Fibroblast of skin of scalp (primary cell): ENCODE data around the gene LAMC3.
A peak's percentile ranks its signal among the peaks of the same experiment; 100 is the strongest.
"Not testable (repeated sequence)": the region's sequence is repeated elsewhere in the genome, so short reads cannot be mapped to it uniquely, and the experiment has no call there.

Experiments used
- DNase-seq: peaks from one replicate; pipeline ENCODE4 v3.0.0-alpha.2; 2013

The LAMC3 gene

GRCh38 chr9:131031005-131031641, 22.1 kb downstream of the LAMC3 start:
- no peak for DNase-seq

DNA sequence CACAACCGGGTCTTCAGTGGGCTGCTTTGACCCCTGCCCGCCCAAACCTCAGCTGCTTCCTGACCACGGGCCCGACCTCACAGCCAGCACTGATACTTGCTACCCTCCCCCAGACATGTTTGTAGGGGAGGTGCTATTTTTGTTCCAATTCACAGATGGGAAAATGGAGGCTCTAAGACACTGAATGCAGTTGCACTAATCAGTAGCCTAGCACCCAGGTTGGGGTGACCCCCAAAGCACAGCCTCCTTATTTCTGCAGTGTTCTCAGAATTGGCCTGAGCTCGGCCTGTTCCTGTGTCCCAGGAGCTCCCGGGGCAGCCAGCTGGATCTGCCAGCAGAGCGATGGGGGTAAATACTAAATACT, 22.6 kb downstream of the LAMC3 start:
- no peak for DNase-seq

GRCh38 chr9:131032384-131032783, 23.4 kb downstream of the LAMC3 start:
- DNase-seq, result no peak

DNA sequence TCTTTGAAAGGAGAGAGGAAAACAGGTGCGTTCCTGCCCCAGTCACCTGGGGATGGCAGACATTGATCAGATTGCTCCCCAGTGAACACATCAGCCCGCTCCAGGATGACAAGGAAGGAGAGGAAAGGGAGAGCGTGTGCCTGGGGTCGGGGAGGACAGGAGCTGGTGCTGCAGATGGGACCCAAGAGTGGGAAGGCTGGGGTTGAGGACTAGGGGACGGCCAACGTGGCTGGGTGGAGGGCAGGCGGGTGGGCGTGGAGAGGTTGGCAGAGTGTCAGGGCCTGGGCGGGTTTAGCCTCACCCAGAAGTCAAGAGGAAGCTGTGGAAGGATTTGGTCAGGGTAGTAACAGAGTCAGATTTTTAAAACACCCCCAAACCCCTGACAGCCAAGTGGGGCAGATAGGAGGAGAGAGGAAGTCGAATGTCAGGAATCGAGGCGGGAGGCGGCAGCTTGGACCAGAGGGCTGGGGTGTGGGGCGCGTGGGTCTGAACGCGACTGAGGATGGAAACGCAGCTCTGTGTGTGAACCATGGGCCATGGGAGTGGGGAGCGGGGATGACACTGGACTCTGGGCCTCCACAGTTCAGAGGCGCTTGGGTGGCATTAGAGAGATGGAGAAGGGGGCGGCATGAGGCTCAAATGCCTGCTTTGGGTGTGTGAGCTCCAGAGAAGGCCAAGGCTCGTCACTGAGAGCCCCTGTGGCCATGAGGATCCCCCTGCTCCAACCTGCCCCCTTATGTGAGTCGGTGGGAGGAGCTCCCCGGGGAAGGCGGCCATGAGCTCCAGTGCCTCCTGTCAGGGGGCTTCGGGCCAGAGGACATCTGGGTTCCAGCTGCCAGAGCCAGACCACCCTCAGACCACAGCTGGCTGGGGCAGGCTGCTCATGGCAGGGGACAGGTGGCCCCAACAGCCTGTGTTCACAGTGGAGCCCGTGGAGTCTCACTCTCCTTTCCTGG, 24.6 kb downstream of the LAMC3 start:
- DNase-seq, result no peak

DNA sequence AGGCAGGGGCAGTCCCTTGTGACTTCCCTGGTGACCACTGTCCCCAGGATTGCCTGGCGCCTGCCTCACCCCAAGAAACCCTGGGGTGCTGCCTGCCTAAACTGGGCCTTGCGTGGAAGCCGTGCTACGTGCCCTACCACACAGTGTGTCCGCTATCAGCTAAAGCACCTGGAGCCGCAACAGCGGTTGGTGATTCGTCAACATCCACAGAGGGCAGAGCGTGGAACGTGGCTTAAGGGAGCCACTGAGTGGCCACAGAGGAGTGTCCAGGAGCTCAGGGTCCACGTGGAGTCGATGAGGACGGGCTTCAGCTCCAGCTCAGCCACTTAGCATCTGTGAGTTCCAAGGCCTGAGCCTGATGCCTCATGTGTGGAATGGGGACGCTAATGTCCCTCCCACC, 25.3 kb downstream of the LAMC3 start:
- DNase-seq, result no peak

- not testable (repeated sequence) for DNase-seq
Observed at GRCh38 chr9:131034749-131035148, 25.8 kb downstream of the LAMC3 start.

GRCh38 chr9:131035548-131035947, 26.6 kb downstream of the LAMC3 start:
- DNase-seq, result no peak

GRCh38 chr9:131036071-131036470, 27.1 kb downstream of the LAMC3 start:
- no peak for DNase-seq

DNA sequence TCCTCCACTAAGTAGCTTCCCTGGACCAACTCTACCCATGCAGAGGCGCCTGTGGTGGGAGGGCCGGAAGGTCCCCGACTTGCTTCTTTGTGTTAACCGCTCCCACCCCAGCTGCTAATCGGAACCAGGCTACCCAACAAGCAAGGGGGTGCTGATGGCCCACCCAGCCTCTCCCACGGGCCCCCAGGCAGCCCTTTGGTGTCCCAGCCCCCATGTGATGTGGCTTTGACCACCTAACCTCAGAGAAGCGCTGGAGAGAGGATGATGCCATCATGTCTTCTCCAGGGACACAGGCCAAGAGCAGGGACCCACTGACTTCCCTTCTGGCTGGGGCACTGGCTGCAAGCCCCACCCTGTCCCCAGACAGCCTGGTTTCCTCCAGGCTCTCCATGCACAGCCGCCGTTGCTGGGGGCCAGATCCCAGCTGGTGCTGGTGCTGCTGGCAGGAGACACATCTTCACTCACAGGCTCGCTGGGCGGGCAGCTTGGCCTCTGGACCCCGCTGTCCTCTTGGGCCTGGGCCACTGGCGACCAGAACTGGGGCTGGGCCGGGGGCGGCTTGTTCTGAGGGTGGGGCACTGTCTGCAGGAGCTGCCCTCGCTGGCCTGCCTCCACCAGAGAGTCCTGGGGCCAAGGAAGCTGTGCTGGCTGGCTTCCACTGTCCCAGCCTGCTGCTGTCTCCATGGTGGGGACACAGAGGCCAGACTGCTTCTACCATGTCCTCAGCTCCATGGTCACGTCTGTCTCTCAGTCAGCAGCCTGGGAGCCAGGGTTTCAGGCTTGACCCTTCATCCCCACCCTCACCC, 27.8 kb downstream of the LAMC3 start:
- DNase-seq, result no peak

DNA sequence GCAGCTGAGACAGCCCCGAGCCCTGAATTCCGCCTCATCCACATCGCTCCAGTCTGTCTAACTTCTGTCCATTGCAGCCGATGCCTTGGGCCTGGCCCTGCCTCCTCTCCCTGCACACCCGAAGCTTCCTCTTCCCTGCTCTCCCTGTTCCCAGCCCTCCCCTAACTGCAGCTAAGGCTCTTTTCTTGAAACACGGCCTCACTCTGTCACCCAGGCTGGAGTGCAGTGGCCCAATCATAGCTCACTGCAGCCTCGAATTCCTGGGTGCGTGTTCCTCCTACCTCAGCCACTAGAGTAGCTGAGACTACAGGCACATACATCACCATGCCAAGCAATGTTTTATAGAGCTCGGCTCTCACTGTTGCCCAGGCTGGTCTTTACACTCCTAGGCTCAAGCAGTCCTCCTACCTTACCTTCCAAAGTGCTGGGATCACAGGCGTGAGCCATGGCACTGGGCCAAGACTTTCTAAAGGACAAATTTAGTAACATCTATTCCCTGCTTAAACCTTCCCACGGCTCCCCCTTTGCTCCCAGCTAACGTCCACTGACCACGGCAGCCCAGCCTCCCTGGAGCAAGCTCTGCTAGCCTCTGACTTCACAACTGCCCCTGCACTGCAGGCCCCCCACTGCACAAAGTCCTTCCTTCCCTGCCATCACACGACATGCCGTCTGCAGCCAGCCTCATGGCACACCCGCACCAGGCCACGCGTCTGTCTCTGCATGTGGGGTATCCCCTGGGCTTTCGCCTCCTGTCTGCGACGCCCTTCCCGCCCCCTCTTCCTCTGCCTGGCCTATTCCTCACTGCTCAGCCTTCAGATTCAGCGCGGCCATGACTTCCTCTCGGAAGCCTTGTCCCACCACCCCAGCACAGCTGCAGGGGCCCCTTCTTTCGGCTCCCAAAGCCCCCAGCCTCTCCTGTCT, 28.6 kb downstream of the LAMC3 start:
- peak; percentile 7 for DNase-seq

DNA sequence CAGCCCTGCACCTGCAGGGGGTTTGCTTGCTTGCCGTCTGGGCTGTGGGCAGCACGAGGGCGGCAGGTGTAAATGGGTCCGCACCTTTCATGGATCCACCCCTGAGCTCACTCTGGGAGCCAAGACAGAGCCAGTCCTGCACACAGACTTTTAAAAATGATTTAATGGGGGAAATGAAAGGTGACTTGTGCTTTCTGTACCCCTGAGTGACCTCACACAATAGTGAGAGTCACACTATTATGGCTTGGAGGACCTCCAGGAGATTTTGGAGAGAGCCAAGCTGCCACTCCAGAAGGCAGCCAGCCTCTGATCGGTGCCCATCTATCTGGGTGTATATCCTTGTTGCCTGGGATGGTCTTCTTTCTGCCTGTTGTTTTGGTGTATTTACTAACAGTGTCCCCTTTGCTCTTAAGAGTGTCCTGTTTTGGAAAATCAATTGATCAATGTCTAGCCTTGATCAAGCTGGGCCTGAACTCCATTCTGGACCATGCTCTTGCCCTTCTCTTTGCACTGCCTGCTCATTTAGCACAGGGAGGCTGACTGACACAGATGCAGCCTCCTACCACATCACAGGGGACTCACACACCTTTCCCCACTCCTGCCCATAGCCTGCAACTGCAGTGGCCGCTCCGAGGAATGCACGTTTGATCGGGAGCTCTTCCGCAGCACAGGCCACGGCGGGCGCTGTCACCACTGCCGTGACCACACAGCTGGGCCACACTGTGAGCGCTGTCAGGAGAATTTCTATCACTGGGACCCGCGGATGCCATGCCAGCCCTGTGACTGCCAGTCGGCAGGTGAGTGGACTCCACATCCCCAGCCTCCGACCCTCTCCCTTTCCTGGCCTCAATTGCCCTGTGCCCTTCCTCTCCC, 29.5 kb downstream of the LAMC3 start:
- DNase-seq, result no peak

GRCh38 chr9:131039129-131039954, 30.4 kb downstream of the LAMC3 start:
- DNase-seq, result no peak

DNA sequence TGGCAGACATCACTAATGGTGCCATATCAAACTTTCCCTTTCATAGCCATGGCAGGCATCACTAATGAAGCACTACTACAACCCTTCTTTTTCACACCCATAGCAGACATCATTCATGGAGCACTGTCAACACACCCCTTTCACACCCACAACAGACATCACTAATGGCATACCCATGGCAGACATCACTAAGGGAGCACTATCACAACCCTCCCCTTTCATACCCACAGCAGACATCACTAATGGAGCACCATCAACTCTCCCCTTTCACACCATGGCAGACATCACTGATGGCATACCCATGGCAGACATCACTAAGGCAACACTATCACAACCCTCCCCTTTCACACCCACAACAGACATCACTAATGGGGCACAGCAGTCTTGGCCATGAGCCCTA, 33.7 kb downstream of the LAMC3 start:
- no peak for DNase-seq

GRCh38 chr9:131043087-131043486, 34.1 kb downstream of the LAMC3 start:
- DNase-seq, result no peak

- no peak for DNase-seq
Observed at GRCh38 chr9:131043646-131044045, 34.7 kb downstream of the LAMC3 start.

- no peak for DNase-seq
Observed at GRCh38 chr9:131045300-131046092, 36.5 kb downstream of the LAMC3 start.

DNA sequence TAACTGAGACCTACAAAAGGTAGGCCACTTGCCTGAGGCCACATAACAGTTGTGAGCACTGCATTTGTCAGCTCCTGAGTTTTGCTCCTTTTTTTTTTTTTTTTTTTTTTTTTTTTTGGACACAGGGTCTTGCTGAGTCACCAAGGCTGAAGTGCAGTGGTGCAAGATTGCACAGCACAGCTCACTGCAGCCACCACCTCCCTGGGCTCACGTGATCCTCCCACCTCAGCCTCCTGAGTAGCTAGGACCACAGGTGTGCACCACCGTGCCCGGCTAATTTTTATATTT, 37.1 kb downstream of the LAMC3 start:
- DNase-seq, result no peak

- DNase-seq, result peak; percentile 65
Observed at GRCh38 chr9:131046581-131047202, 37.7 kb downstream of the LAMC3 start.

- no peak for DNase-seq
Observed at GRCh38 chr9:131048332-131048731, 39.4 kb downstream of the LAMC3 start.
